Left ventricle myocardium superior (tissue), 1 donor: ENCODE data around the gene GSTM4. TPM values are rescaled to one million over a fixed set of nuclear protein-coding genes. Genes with fewer than 3 reads are reported as not detected.
A peak's percentile ranks its signal among the peaks of the same experiment; 100 is the strongest.

Source experiments
- ATAC-seq: fragments of 200-7000 bp; cut with Tn5 transposase; one replicate; pipeline ENCODE4 v1.9.1; 2020; ENCODE audit warnings: mild to moderate bottlenecking, moderate library complexity
- DNase-seq: peaks from one replicate; pipeline ENCODE4 v3.0.0-alpha.2; 2020
- intact Hi-C: fragments of 100-400 bp; cut with micrococcal nuclease; formaldehyde crosslinking; loops from one replicate; pipeline ENCODE4 v1.11.0; 2022
- total RNA-seq: library from RNA; stranded (reverse); fragmentation: NEBNext Ultra II Directional; extraction: Animal tissue kit (Norgen Biotek cat#: 25700); gene quantifications from one replicate; pipeline ENCODE4 v1.2.1, GENCODE V29; 2021
- donor health status: DM: no; HTN: yes; CAD: no; lungs with severe emphysema.

The GSTM4 gene
- total RNA-seq, 1 donor from 2014 or later = 46.5 TPM

GRCh38 chr1:109634771-109635750 lies 20.8 kb upstream of the GSTM4 start:
- intact Hi-C loops = no loop called here
- DNase-seq (no peak), ATAC-seq (no peak)

GRCh38 chr1:109635862-109636200 lies 20.1 kb upstream of the GSTM4 start:
- DNase-seq (no peak), ATAC-seq (peak; percentile 3)
- intact Hi-C loops = no loop called here

GRCh38 chr1:109636201-109636952 lies 19.5 kb upstream of the GSTM4 start:
- intact Hi-C loops = no loop called here
- DNase-seq (no peak), ATAC-seq (peak; percentile 56)

- intact Hi-C loops = no loop called here
- ATAC-seq = no peak
- DNase-seq = no peak
Measured at GRCh38 chr1:109637446-109637845, 18.5 kb upstream of the GSTM4 start.

- no peak for ATAC-seq
- DNase-seq = no peak
- intact Hi-C loops = no loop called here
Measured at GRCh38 chr1:109639063-109639840, 16.6 kb upstream of the GSTM4 start.

- intact Hi-C loops = loop anchor here (5.0 kb wide), 2 partner anchors 93 to 132 kb away; partner anchors contain the start of gene GNAI3
- DNase-seq (no peak), ATAC-seq (no peak)
Measured at GRCh38 chr1:109639841-109640184, 16.1 kb upstream of the GSTM4 start.

- intact Hi-C loops = loop anchor here (5.0 kb wide), 2 partner anchors 93 to 132 kb away; partner anchors contain the start of gene GNAI3
- DNase-seq (peak; percentile 91), ATAC-seq (peak; percentile 64)
Measured at GRCh38 chr1:109640285-109640865, 15.5 kb upstream of the GSTM4 start.

GRCh38 chr1:109641078-109641740 lies 14.7 kb upstream of the GSTM4 start:
- DNase-seq = no peak
- ATAC-seq = no peak
- intact Hi-C loops = loop anchor here (5.0 kb wide), 2 partner anchors 94 to 131 kb away; partner anchors contain the start of gene GNAI3

GRCh38 chr1:109641861-109642260 lies 14.0 kb upstream of the GSTM4 start:
- DNase-seq = no peak
- intact Hi-C loops = loop anchor here (5.0 kb wide), 2 partner anchors 95 to 130 kb away; partner anchors contain the start of gene GNAI3
- ATAC-seq = no peak

GRCh38 chr1:109642626-109643025 lies 13.3 kb upstream of the GSTM4 start:
- ATAC-seq = no peak
- DNase-seq = no peak
- intact Hi-C loops = loop anchor here (5.0 kb wide), 2 partner anchors 95 to 130 kb away; partner anchors contain the start of gene GNAI3

- peak; percentile 90 for ATAC-seq
- intact Hi-C loops = loop anchor here (5.0 kb wide), 2 partner anchors 96 to 129 kb away; partner anchors contain the start of gene GNAI3
Measured at GRCh38 chr1:109643385-109644230, 12.3 kb upstream of the GSTM4 start.

GRCh38 chr1:109644670-109645069 lies 11.2 kb upstream of the GSTM4 start:
- intact Hi-C loops = loop anchor here (5.0 kb wide), 2 partner anchors 97 to 128 kb away; partner anchors contain the start of gene GNAI3
- DNase-seq (no peak), ATAC-seq (no peak)

More at GRCh38 chr1:109643385-109644230, 12.3 kb upstream of the GSTM4 start:
- peak; percentile 91 for DNase-seq

- DNase-seq (no peak), ATAC-seq (peak; percentile 47)
- intact Hi-C loops = no loop called here
Measured at GRCh38 chr1:109649491-109649914, 6.4 kb upstream of the GSTM4 start.

GRCh38 chr1:109650609-109651008 lies 5.3 kb upstream of the GSTM4 start:
- DNase-seq (no peak), ATAC-seq (no peak)
- intact Hi-C loops = no loop called here

- DNase-seq (no peak), ATAC-seq (no peak)
- intact Hi-C loops = no loop called here
Measured at GRCh38 chr1:109652402-109652801, 3.5 kb upstream of the GSTM4 start.

- no peak for DNase-seq
- ATAC-seq = no peak
- intact Hi-C loops = no loop called here
Measured at GRCh38 chr1:109653306-109653705, 2.6 kb upstream of the GSTM4 start.

- DNase-seq = no peak
- intact Hi-C loops = no loop called here
- no peak for ATAC-seq
Measured at GRCh38 chr1:109654519-109654918, 1.4 kb upstream of the GSTM4 start.
